ENCODE results near the gene FOXP1.

The FOXP1 gene

GRCh38 chr3:71111784-71112440 lies 471.6 kb downstream of the FOXP1 start:
- DNase-seq (ENCODE audit: insufficient read length, low spot score) = no peak
- FAIRE-seq = no peak
- TF ChIP-seq POLR2AphosphoS5 (IDR thresholded peaks at IDR 0.05; ENCODE audit: low read depth, low read length) (no peak), PAX5 (IDR thresholded peaks at IDR 0.05; ENCODE audit: insufficient read depth, low read length, severe bottlenecking) (no peak), TAF1 (IDR thresholded peaks at IDR 0.05; ENCODE audit: low read depth, low read length) (no peak), SPI1 (IDR thresholded peaks at IDR 0.05; ENCODE audit: low read depth, low read length) (no peak), POLR2A (IDR thresholded peaks at IDR 0.05; ENCODE audit: low read depth, low read length) (no peak), POU2F2 (IDR thresholded peaks at IDR 0.05; ENCODE audit: low read depth, low read length) (no peak)

- no peak for TF ChIP-seq POU2F2 (IDR thresholded peaks at IDR 0.05; ENCODE audit: low read depth, low read length)
- TF ChIP-seq PAX5 (IDR thresholded peaks at IDR 0.05; ENCODE audit: insufficient read depth, low read length, severe bottlenecking) = no peak
- no peak for TF ChIP-seq POLR2AphosphoS5 (IDR thresholded peaks at IDR 0.05; ENCODE audit: low read depth, low read length)
- no peak for TF ChIP-seq SPI1 (IDR thresholded peaks at IDR 0.05; ENCODE audit: low read depth, low read length)
- TF ChIP-seq POLR2A (IDR thresholded peaks at IDR 0.05; ENCODE audit: low read depth, low read length) = no peak
- TF ChIP-seq TAF1 (IDR thresholded peaks at IDR 0.05; ENCODE audit: low read depth, low read length) = no peak
- no peak for FAIRE-seq
- DNase-seq (ENCODE audit: insufficient read length, low spot score) = no peak
These were observed 472.9 kb downstream of the FOXP1 start for GRCh38 chr3:71110385-71111222.

GRCh38 chr3:71109977-71110285 lies 473.6 kb downstream of the FOXP1 start:
- no peak for FAIRE-seq
- TF ChIP-seq POU2F2 (IDR thresholded peaks at IDR 0.05; ENCODE audit: low read depth, low read length) (no peak), TAF1 (IDR thresholded peaks at IDR 0.05; ENCODE audit: low read depth, low read length) (no peak), POLR2AphosphoS5 (IDR thresholded peaks at IDR 0.05; ENCODE audit: low read depth, low read length) (no peak), POLR2A (IDR thresholded peaks at IDR 0.05; ENCODE audit: low read depth, low read length) (no peak), PAX5 (IDR thresholded peaks at IDR 0.05; ENCODE audit: insufficient read depth, low read length, severe bottlenecking) (no peak), SPI1 (IDR thresholded peaks at IDR 0.05; ENCODE audit: low read depth, low read length) (no peak)
- DNase-seq (ENCODE audit: insufficient read length, low spot score) = no peak

- no peak for FAIRE-seq
- no peak for TF ChIP-seq TAF1 (IDR thresholded peaks at IDR 0.05; ENCODE audit: low read depth, low read length)
- TF ChIP-seq PAX5 (IDR thresholded peaks at IDR 0.05; ENCODE audit: insufficient read depth, low read length, severe bottlenecking) = no peak
- TF ChIP-seq POU2F2 (IDR thresholded peaks at IDR 0.05; ENCODE audit: low read depth, low read length) = no peak
- no peak for TF ChIP-seq POLR2A (IDR thresholded peaks at IDR 0.05; ENCODE audit: low read depth, low read length)
- TF ChIP-seq SPI1 (IDR thresholded peaks at IDR 0.05; ENCODE audit: low read depth, low read length) = no peak
- TF ChIP-seq POLR2AphosphoS5 (IDR thresholded peaks at IDR 0.05; ENCODE audit: low read depth, low read length) = no peak
These were observed 474.1 kb downstream of the FOXP1 start for GRCh38 chr3:71109241-71109976.

GRCh38 chr3:71107926-71108325 lies 475.6 kb downstream of the FOXP1 start:
- FAIRE-seq (no peak), DNase-seq (ENCODE audit: insufficient read length, low spot score) (no peak)
- TF ChIP-seq TAF1 (IDR thresholded peaks at IDR 0.05; ENCODE audit: low read depth, low read length) (no peak), PAX5 (IDR thresholded peaks at IDR 0.05; ENCODE audit: insufficient read depth, low read length, severe bottlenecking) (no peak), POLR2AphosphoS5 (IDR thresholded peaks at IDR 0.05; ENCODE audit: low read depth, low read length) (no peak)

More at GRCh38 chr3:71109241-71109976, 474.1 kb downstream of the FOXP1 start:
- DNase-seq (ENCODE audit: insufficient read length, low spot score) = no peak

GRCh38 chr3:71104976-71105375 lies 478.6 kb downstream of the FOXP1 start:
- TF ChIP-seq TAF1 (IDR thresholded peaks at IDR 0.05; ENCODE audit: low read depth, low read length) = no peak
- no peak for TF ChIP-seq POLR2AphosphoS5 (IDR thresholded peaks at IDR 0.05; ENCODE audit: low read depth, low read length)
- no peak for TF ChIP-seq POLR2A (IDR thresholded peaks at IDR 0.05; ENCODE audit: low read depth, low read length)
- TF ChIP-seq SPI1 (IDR thresholded peaks at IDR 0.05; ENCODE audit: low read depth, low read length) = no peak
- no peak for TF ChIP-seq POU2F2 (IDR thresholded peaks at IDR 0.05; ENCODE audit: low read depth, low read length)
- no peak for TF ChIP-seq PAX5 (IDR thresholded peaks at IDR 0.05; ENCODE audit: insufficient read depth, low read length, severe bottlenecking)
- no peak for FAIRE-seq

GRCh38 chr3:71104556-71104955 lies 479.0 kb downstream of the FOXP1 start:
- no peak for FAIRE-seq
- no peak for DNase-seq (ENCODE audit: insufficient read length, low spot score)
- TF ChIP-seq POU2F2 (IDR thresholded peaks at IDR 0.05; ENCODE audit: low read depth, low read length) (no peak), TAF1 (IDR thresholded peaks at IDR 0.05; ENCODE audit: low read depth, low read length) (no peak), SPI1 (IDR thresholded peaks at IDR 0.05; ENCODE audit: low read depth, low read length) (no peak), PAX5 (IDR thresholded peaks at IDR 0.05; ENCODE audit: insufficient read depth, low read length, severe bottlenecking) (no peak), POLR2AphosphoS5 (IDR thresholded peaks at IDR 0.05; ENCODE audit: low read depth, low read length) (no peak), POLR2A (IDR thresholded peaks at IDR 0.05; ENCODE audit: low read depth, low read length) (no peak)

More at GRCh38 chr3:71104976-71105375, 478.6 kb downstream of the FOXP1 start:
- DNase-seq (ENCODE audit: insufficient read length, low spot score) = no peak

GRCh38 chr3:71104121-71104541 lies 479.4 kb downstream of the FOXP1 start:
- FAIRE-seq (no peak), DNase-seq (ENCODE audit: insufficient read length, low spot score) (no peak)
- no peak for TF ChIP-seq POLR2A (IDR thresholded peaks at IDR 0.05; ENCODE audit: low read depth, low read length)
- TF ChIP-seq TAF1 (IDR thresholded peaks at IDR 0.05; ENCODE audit: low read depth, low read length) = no peak
- no peak for TF ChIP-seq PAX5 (IDR thresholded peaks at IDR 0.05; ENCODE audit: insufficient read depth, low read length, severe bottlenecking)
- no peak for TF ChIP-seq POLR2AphosphoS5 (IDR thresholded peaks at IDR 0.05; ENCODE audit: low read depth, low read length)
- TF ChIP-seq SPI1 (IDR thresholded peaks at IDR 0.05; ENCODE audit: low read depth, low read length) = no peak
- TF ChIP-seq POU2F2 (IDR thresholded peaks at IDR 0.05; ENCODE audit: low read depth, low read length) = no peak

- DNase-seq (ENCODE audit: insufficient read length, low spot score) (no peak), FAIRE-seq (no peak)
- TF ChIP-seq TAF1 (IDR thresholded peaks at IDR 0.05; ENCODE audit: low read depth, low read length) (no peak), POLR2AphosphoS5 (IDR thresholded peaks at IDR 0.05; ENCODE audit: low read depth, low read length) (no peak), POU2F2 (IDR thresholded peaks at IDR 0.05; ENCODE audit: low read depth, low read length) (no peak), SPI1 (IDR thresholded peaks at IDR 0.05; ENCODE audit: low read depth, low read length) (no peak), PAX5 (IDR thresholded peaks at IDR 0.05; ENCODE audit: insufficient read depth, low read length, severe bottlenecking) (no peak), POLR2A (IDR thresholded peaks at IDR 0.05; ENCODE audit: low read depth, low read length) (no peak)
These were observed 480.1 kb downstream of the FOXP1 start for GRCh38 chr3:71103430-71103921.
